ENCODE data around the gene ZNF391.
"Not testable (repeated sequence)": the region's sequence is repeated elsewhere in the genome, so short reads cannot be mapped to it uniquely, and the experiment has no call there.

ZNF391 gene

DNA sequence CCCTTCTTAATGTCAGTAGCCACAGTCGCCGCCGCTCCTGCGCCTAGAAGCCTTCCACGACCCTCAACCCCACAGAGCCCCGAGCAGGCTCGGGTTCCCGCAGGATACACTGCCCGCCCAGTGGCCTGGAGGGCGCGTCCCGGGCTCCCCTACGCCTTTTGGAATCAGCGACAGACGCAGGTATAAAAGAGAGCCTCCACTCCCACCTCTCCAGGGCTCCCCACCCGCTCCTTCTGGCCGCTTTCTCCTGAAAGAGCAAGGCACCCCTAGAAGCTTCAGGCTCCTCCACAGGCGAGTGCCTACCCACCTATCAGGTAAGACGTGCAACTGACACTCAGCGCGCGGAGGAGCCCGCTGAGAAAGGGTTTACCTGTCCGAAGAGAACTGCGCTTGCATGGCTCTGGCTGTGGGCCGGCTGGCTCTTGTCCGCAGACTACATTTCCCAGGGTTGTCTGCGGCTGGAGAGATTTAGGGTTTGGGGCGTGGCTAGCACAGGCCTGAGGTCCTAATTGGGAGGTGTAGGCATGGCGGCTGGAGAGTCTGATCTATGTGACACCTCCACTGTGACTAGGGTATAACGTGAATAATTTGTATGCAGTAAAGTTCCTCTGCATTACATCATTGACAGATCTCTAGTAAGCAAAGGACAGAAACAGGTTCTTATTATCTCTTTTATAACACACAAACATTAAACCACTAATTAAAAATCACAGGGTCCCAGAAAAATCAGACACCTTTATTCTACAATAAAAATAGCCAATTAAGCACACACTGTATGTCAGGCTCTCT lies 13.5 kb upstream of the ZNF391 start:
- H3K4me3 ChIP-seq (replicated peaks in 1 of 2; ENCODE audit: low read depth in 2 of 2, low read length in 2 of 2), result peak overlapping the region; percentile 53 to 58
- DNase-seq (ENCODE audit: low read depth in 2 of 2), result peak; percentile 42 to 70
- TF ChIP-seq, protein P1, sequence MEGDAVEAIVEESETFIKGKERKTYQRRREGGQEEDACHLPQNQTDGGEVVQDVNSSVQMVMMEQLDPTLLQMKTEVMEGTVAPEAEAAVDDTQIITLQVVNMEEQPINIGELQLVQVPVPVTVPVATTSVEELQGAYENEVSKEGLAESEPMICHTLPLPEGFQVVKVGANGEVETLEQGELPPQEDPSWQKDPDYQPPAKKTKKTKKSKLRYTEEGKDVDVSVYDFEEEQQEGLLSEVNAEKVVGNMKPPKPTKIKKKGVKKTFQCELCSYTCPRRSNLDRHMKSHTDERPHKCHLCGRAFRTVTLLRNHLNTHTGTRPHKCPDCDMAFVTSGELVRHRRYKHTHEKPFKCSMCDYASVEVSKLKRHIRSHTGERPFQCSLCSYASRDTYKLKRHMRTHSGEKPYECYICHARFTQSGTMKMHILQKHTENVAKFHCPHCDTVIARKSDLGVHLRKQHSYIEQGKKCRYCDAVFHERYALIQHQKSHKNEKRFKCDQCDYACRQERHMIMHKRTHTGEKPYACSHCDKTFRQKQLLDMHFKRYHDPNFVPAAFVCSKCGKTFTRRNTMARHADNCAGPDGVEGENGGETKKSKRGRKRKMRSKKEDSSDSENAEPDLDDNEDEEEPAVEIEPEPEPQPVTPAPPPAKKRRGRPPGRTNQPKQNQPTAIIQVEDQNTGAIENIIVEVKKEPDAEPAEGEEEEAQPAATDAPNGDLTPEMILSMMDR (IDR thresholded peaks at IDR 0.05; ENCODE audit: low read depth, low read length), result no peak

DNA sequence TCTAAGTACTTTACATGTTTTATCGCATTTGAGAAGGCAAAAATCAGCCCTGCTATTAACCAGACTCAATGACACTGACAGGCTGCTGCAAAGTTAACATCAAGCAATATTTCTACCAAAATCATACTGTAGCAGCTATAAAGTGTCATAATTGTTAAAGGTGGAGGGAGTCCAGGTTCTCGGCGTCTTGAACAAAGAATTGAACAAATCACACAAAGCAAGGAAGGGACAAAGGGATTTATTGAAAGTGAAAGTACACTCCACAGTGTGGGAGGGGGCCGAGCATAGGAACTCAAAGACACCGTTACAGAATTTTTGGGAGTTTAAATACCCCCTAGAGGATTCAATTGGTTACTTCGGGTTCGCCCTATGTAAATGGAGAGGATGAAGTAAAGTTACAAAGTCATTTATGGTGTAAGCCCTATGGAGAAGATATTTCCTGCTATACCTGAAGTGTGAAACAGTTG lies 12.9 kb upstream of the ZNF391 start:
- TF ChIP-seq, protein P1 (IDR thresholded peaks at IDR 0.05; ENCODE audit: low read depth, low read length), result no peak
- DNase-seq (ENCODE audit: low read depth in 2 of 2), result peak; percentile 1 to 6
- H3K4me3 ChIP-seq (replicated peaks in 1 of 2; ENCODE audit: low read depth in 2 of 2, low read length in 2 of 2), result no peak overlapping the region

DNA sequence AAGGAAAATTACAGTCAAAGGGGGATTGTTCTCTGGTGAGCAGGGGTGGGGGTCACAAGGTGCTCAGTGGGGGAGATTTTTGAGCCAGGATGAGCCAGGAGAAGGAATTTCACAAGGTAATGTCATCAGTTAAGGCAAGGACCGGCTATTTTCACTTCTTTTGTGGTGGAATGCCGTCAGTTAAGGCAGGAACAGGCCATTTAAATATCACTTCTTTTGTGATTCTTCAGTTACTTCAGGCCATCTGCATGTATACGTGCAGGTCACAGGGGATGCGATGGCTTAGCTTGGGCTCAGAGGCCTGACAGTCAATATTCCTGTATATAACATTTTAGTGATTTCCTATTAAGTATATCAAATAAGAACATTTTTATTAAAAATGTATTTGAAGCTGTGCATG lies 10.2 kb upstream of the ZNF391 start:
- not testable (repeated sequence) for DNase-seq (ENCODE audit: low read depth in 2 of 2); H3K4me3 ChIP-seq (replicated peaks in 1 of 2; ENCODE audit: low read depth in 2 of 2, low read length in 2 of 2)

DNA sequence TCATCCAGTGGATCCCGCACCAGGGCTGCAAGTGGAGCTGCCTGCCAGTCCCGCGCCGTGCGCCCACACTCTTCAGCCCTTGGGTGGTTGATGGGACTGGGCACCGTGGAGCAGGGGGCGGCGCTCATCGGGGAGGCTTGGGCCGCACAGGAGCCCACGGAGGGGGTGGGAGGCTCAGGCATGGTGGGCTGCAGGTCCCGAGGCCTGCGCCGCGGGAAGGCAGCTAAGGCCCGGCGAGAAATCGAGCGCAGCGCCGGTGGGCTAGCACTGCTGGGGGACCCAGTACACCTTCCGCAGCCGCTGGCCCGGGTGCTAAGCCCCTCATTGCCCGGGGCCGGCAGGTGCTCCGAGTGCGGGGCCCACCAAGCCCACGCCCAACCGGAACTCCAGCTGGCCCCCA lies 7.6 kb upstream of the ZNF391 start:
- H3K4me3 ChIP-seq (replicated peaks in 1 of 2; ENCODE audit: low read depth in 2 of 2, low read length in 2 of 2); DNase-seq (ENCODE audit: low read depth in 2 of 2): not testable (repeated sequence)

DNA sequence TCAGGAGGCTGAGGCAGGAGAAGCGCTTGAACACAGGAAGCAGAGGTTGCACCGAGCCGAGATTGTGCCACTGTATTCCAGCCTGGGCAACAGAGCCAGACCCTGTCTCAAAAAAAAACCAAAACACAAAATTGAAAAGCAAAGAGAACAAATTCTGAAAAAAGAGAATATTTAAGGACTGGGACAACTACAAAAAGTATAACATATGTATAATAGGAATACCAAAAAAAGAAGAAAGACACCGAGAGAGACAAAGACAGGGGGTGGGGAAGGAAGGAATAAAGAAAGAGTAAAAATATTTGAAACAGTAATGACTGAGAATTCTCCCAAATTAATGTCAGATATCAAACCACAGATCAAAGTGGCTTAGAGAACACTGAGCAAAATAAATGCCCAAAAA lies 5.5 kb upstream of the ZNF391 start:
- TF ChIP-seq, protein P1 (IDR thresholded peaks at IDR 0.05; ENCODE audit: low read depth, low read length), result no peak
- no peak for DNase-seq (ENCODE audit: low read depth in 2 of 2)
- H3K4me3 ChIP-seq (replicated peaks in 1 of 2; ENCODE audit: low read depth in 2 of 2, low read length in 2 of 2), result no peak overlapping the region

DNA sequence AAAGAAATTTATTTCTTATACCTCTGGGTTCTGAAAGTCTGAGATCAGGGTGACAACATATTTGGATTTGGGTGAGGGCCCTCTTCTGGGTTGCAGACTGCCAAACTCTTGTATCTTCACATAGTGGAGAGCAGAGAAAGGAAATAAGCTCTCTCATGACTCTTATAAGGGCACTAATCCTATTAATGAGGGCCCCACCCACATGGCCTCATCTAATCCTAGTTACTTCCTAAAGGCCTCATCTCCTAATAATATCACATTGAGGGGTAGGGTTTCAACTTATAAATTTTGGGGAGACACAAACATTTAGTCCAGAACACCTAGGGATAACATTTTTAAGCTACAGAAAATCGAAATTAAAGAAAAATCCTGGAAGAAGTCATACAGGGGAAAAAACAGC lies 5.1 kb upstream of the ZNF391 start:
- H3K4me3 ChIP-seq (replicated peaks in 1 of 2; ENCODE audit: low read depth in 2 of 2, low read length in 2 of 2), result no peak overlapping the region
- DNase-seq (ENCODE audit: low read depth in 2 of 2), result no peak
- TF ChIP-seq, protein P1 (IDR thresholded peaks at IDR 0.05; ENCODE audit: low read depth, low read length), result no peak

DNA sequence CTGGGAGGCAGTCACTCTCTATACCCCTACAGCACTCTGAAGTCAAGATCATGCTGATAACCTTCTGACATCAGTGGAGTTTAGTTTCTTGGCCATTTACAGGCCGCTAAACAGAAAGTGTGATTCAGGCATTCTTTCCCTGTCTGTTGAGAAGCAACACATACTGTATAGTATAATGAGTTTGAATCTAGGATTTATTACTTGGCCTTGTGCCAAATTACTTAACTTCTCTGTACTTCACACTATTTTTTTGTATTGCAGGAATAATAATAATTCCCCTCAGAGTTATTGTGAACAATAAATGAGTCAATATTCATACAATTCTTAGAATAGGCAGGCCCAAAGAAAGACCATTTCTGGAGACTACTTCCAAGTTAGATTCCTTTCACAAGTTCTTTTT lies 4.1 kb downstream of the ZNF391 start:
- H3K4me3 ChIP-seq (replicated peaks in 1 of 2; ENCODE audit: low read depth in 2 of 2, low read length in 2 of 2), result no peak overlapping the region
- DNase-seq (ENCODE audit: low read depth in 2 of 2), result no peak
- TF ChIP-seq, protein P1 (IDR thresholded peaks at IDR 0.05; ENCODE audit: low read depth, low read length), result no peak

DNA sequence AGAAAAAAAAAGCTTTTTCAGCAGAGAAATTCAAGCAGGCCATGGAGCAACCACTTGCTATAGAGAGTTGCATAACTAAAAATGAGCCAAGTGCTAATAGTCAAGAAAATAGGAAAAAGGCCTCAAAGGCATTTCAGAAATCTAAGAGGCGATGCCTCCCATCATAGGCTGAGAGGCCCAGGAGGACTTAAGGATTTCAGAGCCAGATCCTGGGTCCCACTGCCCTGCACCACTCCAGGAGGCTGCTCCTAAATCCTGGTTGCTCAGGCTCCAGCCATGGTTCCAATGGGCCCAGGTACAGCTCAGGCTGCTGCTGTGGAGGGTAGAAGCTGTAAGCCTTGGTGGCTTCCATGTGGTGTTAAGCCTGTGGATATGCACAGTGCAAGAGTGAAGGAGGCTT lies 5.5 kb downstream of the ZNF391 start:
- DNase-seq (ENCODE audit: low read depth in 2 of 2), result no peak
- TF ChIP-seq, protein P1 (IDR thresholded peaks at IDR 0.05; ENCODE audit: low read depth, low read length), result no peak
- H3K4me3 ChIP-seq (replicated peaks in 1 of 2; ENCODE audit: low read depth in 2 of 2, low read length in 2 of 2), result no peak overlapping the region
